Gastrocnemius medialis (tissue), 4 donors: ENCODE measurements around the gene SLCO3A1.

Source experiments
- POLR2A ChIP-seq, 2 donors: fragments of 450-650 bp; IDR thresholded peaks; one replicate each; pipeline ENCODE4 v1.6.1; 2017; ENCODE audit warnings: antibody characterized with exemption in 2 of 2, mild to moderate bottlenecking in 2 of 2, moderate library complexity in 2 of 2
- TF ChIP-seq, protein P1 (sequence below), 5 experiments: fragments of 450-650 bp in 3 of 5; fragments of 200-600 bp in 2 of 5; sonication (generic) in 2 of 5; IDR thresholded peaks in 4 of 5; conservative IDR thresholded peaks in 1 of 5; 1 replicate in 4 of 5; 2 replicates in 1 of 5; pipeline ENCODE4 v1.5.1; 2016 to 2019; ENCODE audit warnings: antibody characterized with exemption in 5 of 5, mild to moderate bottlenecking in 3 of 5, moderate library complexity in 3 of 5

DNA sequence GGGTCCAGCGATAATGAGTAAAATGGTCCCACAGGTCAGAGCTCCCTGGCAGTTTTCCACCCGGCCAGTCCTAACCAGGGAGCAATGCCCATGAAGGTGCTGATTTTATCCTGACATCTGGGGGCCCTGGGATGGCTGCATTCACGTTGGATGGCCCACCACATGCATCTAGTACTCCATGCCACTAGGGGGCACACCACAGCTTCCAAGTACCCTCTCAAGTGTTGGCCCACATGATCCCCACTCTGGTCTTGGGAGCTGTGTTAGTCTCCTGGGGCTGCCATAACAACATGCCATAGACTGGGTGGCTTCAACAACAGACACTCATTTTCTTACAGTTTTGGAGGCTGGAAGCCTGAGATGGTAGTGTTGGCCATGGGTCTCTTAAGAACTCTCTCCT is 225.5 kb downstream of the SLCO3A1 start:
- TF ChIP-seq, protein P1, sequence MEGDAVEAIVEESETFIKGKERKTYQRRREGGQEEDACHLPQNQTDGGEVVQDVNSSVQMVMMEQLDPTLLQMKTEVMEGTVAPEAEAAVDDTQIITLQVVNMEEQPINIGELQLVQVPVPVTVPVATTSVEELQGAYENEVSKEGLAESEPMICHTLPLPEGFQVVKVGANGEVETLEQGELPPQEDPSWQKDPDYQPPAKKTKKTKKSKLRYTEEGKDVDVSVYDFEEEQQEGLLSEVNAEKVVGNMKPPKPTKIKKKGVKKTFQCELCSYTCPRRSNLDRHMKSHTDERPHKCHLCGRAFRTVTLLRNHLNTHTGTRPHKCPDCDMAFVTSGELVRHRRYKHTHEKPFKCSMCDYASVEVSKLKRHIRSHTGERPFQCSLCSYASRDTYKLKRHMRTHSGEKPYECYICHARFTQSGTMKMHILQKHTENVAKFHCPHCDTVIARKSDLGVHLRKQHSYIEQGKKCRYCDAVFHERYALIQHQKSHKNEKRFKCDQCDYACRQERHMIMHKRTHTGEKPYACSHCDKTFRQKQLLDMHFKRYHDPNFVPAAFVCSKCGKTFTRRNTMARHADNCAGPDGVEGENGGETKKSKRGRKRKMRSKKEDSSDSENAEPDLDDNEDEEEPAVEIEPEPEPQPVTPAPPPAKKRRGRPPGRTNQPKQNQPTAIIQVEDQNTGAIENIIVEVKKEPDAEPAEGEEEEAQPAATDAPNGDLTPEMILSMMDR (IDR thresholded peaks at IDR 0.05 in 4 of 5, conservative IDR thresholded peaks at IDR 0.05 in 1 of 5), result peak in 2 of 5 experiments; percentile 8 to 26
- no peak for TF ChIP-seq POLR2A (IDR thresholded peaks at IDR 0.05)
